MG63 (cell line): Measurements from ENCODE around the gene KCNC4. TPM values are rescaled to one million over a fixed set of nuclear protein-coding genes. Genes with fewer than 3 reads are reported as not detected.

Experiments used
- DNase-seq: peaks from one replicate; pipeline ENCODE4 v3.0.0-alpha.2; 2020
- H3K27me3 ChIP-seq: fragments of 250-450 bp; sonication (Bioruptor Pico); 2 replicates; pipeline ENCODE4 v1.5.1; 2020; ENCODE audit warnings: mild to moderate bottlenecking, moderate library complexity
- H3K36me3 ChIP-seq: fragments of 250-450 bp; sonication (Bioruptor Pico); 2 replicates; pipeline ENCODE4 v1.5.1; 2020; ENCODE audit warnings: mild to moderate bottlenecking, moderate library complexity
- H3K4me3 ChIP-seq: fragments of 250-450 bp; sonication (Bioruptor Pico); 2 replicates; pipeline ENCODE4 v1.5.1; 2020; ENCODE audit warnings: mild to moderate bottlenecking, moderate library complexity
- H3K9me3 ChIP-seq: fragments of 250-450 bp; sonication (Bioruptor Pico); 2 replicates; pipeline ENCODE4 v1.5.1; 2020; ENCODE audit warnings: mild to moderate bottlenecking, moderate library complexity
- total RNA-seq: library from RNA; depleted of rRNA; stranded (reverse); fragments of >200 nt; shearing (Covaris generic); gene quantifications from 2 replicates; pipeline ENCODE4 v1.2.3, GENCODE V29; 2014; ENCODE audit warnings: low replicate concordance; rRNA removed

KCNC4 gene
- total RNA-seq, result 3.1 and 4.4 TPM in 2 replicates

- Histone ChIP-seq H3K4me3 (peak within 1 kb of the TSS; percentile 63), H3K27me3 (no peaks in the 10 kb centered on the region), H3K36me3 (no peaks in the 10 kb centered on the region), H3K9me3 (no peaks in the 10 kb centered on the region)
- peak; percentile 97 for DNase-seq
Measured at GRCh38 chr1:110209715-110210603, at the start of gene KCNC4. Gene KCNC4, plus strand, starts transcription at chr1:110210314. Its CDS starts 1,186 bp downstream, at chr1:110211500.

GRCh38 chr1:110160538-110161100 is 49.5 kb upstream of the KCNC4 start:
- no peaks in the 10 kb centered on the region for H3K27me3 ChIP-seq
- H3K36me3 ChIP-seq, result no peaks in the 10 kb centered on the region
- no peak overlapping the region for H3K4me3 ChIP-seq
- no peaks in the 10 kb centered on the region for H3K9me3 ChIP-seq
- DNase-seq, result no peak

- Histone ChIP-seq H3K27me3 (no peaks in the 10 kb centered on the region), H3K9me3 (no peaks in the 10 kb centered on the region), H3K4me3 (no peak overlapping the region), H3K36me3 (no peaks in the 10 kb centered on the region)
- no peak for DNase-seq
Measured at GRCh38 chr1:110161165-110161564, 48.9 kb upstream of the KCNC4 start.

GRCh38 chr1:110161849-110162248 is 48.3 kb upstream of the KCNC4 start:
- H3K27me3 ChIP-seq, result no peaks in the 10 kb centered on the region
- H3K36me3 ChIP-seq, result no peaks in the 10 kb centered on the region
- no peak overlapping the region for H3K4me3 ChIP-seq
- H3K9me3 ChIP-seq, result no peaks in the 10 kb centered on the region
- no peak for DNase-seq

GRCh38 chr1:110163591-110163990 is 46.5 kb upstream of the KCNC4 start:
- H3K9me3 ChIP-seq, result no peaks in the 10 kb centered on the region
- no peak for DNase-seq
- H3K4me3 ChIP-seq, result no peak overlapping the region
- H3K27me3 ChIP-seq, result no peaks in the 10 kb centered on the region
- peaks cover 2% of the 10 kb centered on the region; the same call in 1 of the 2 replicates for H3K36me3 ChIP-seq

GRCh38 chr1:110164725-110165350 is 45.3 kb upstream of the KCNC4 start:
- Histone ChIP-seq H3K36me3 (peaks cover 2% of the 10 kb centered on the region; the same call in 1 of the 2 replicates), H3K9me3 (no peaks in the 10 kb centered on the region)
- no peak for DNase-seq

GRCh38 chr1:110165761-110166231 is 44.3 kb upstream of the KCNC4 start:
- H3K27me3 ChIP-seq, result no peaks in the 10 kb centered on the region
- H3K36me3 ChIP-seq, result peaks cover 2% of the 10 kb centered on the region; the same call in 1 of the 2 replicates
- H3K4me3 ChIP-seq, result no peak overlapping the region
- H3K9me3 ChIP-seq, result no peaks in the 10 kb centered on the region
- DNase-seq, result no peak

More at GRCh38 chr1:110164725-110165350, 45.3 kb upstream of the KCNC4 start:
- no peak overlapping the region for H3K4me3 ChIP-seq
- H3K27me3 ChIP-seq, result no peaks in the 10 kb centered on the region

GRCh38 chr1:110166861-110167260 is 43.3 kb upstream of the KCNC4 start:
- Histone ChIP-seq H3K9me3 (no peaks in the 10 kb centered on the region), H3K36me3 (peaks cover 2% of the 10 kb centered on the region; the same call in 1 of the 2 replicates), H3K27me3 (no peaks in the 10 kb centered on the region), H3K4me3 (no peak overlapping the region)
- no peak for DNase-seq

- H3K36me3 ChIP-seq, result peaks cover 2% of the 10 kb centered on the region; the same call in 1 of the 2 replicates
- no peaks in the 10 kb centered on the region for H3K27me3 ChIP-seq
- no peaks in the 10 kb centered on the region for H3K9me3 ChIP-seq
- no peak for DNase-seq
- H3K4me3 ChIP-seq, result no peak overlapping the region
Measured at GRCh38 chr1:110170766-110171733, 39.1 kb upstream of the KCNC4 start.

- no peaks in the 10 kb centered on the region for H3K9me3 ChIP-seq
- no peak overlapping the region for H3K4me3 ChIP-seq
- H3K27me3 ChIP-seq, result no peaks in the 10 kb centered on the region
Measured at GRCh38 chr1:110172001-110172400, 38.1 kb upstream of the KCNC4 start.

GRCh38 chr1:110173466-110174105 is 36.5 kb upstream of the KCNC4 start:
- Histone ChIP-seq H3K27me3 (no peaks in the 10 kb centered on the region), H3K9me3 (peaks cover 3% of the 10 kb centered on the region; the same call in 1 of the 2 replicates), H3K4me3 (no peak overlapping the region), H3K36me3 (no peaks in the 10 kb centered on the region; the same call in 1 of the 2 replicates)
- no peak for DNase-seq

More at GRCh38 chr1:110172001-110172400, 38.1 kb upstream of the KCNC4 start:
- H3K36me3 ChIP-seq, result peaks cover 2% of the 10 kb centered on the region; the same call in 1 of the 2 replicates
- no peak for DNase-seq

GRCh38 chr1:110174961-110175360 is 35.2 kb upstream of the KCNC4 start:
- no peak for DNase-seq
- Histone ChIP-seq H3K27me3 (no peaks in the 10 kb centered on the region), H3K9me3 (peaks cover 7% of the 10 kb centered on the region), H3K36me3 (no peaks in the 10 kb centered on the region; the same call in 1 of the 2 replicates), H3K4me3 (no peak overlapping the region)

- peaks cover 7% of the 10 kb centered on the region for H3K9me3 ChIP-seq
- no peak overlapping the region for H3K4me3 ChIP-seq
- H3K27me3 ChIP-seq, result no peaks in the 10 kb centered on the region
- no peak for DNase-seq
- H3K36me3 ChIP-seq, result no peaks in the 10 kb centered on the region; the same call in 1 of the 2 replicates
Measured at GRCh38 chr1:110176299-110176956, 33.7 kb upstream of the KCNC4 start.

- Histone ChIP-seq H3K4me3 (no peak overlapping the region), H3K9me3 (peaks cover 7% of the 10 kb centered on the region), H3K27me3 (no peaks in the 10 kb centered on the region), H3K36me3 (no peaks in the 10 kb centered on the region; the same call in 1 of the 2 replicates)
- no peak for DNase-seq
Measured at GRCh38 chr1:110177775-110178174, 32.3 kb upstream of the KCNC4 start.

GRCh38 chr1:110183642-110184167 is 26.4 kb upstream of the KCNC4 start:
- Histone ChIP-seq H3K9me3 (peaks cover 3% of the 10 kb centered on the region), H3K4me3 (no peak overlapping the region), H3K27me3 (no peaks in the 10 kb centered on the region), H3K36me3 (no peaks in the 10 kb centered on the region)
- no peak for DNase-seq
